Fibroblast of peridontal ligament (primary cell): Measurements from ENCODE around the gene ATP2B2.

Experiments
- DNase-seq: peaks from one replicate; pipeline ENCODE4 v3.0.0-alpha.2; 2010; ENCODE audit errors: extremely low read depth

ATP2B2 gene

GRCh38 chr3:10363935-10364334 is 141.5 kb downstream of the ATP2B2 start:
- no peak for DNase-seq

- DNase-seq = no peak
These were observed 144.0 kb downstream of the ATP2B2 start for GRCh38 chr3:10361375-10361774.

GRCh38 chr3:10360478-10360877 is 144.9 kb downstream of the ATP2B2 start:
- no peak for DNase-seq

- no peak for DNase-seq
These were observed 145.6 kb downstream of the ATP2B2 start for GRCh38 chr3:10359761-10360161.

- no peak for DNase-seq
These were observed 146.9 kb downstream of the ATP2B2 start for GRCh38 chr3:10358309-10358980.

- DNase-seq = peak; percentile 93
These were observed 147.6 kb downstream of the ATP2B2 start for GRCh38 chr3:10357592-10358308.

GRCh38 chr3:10357095-10357494 is 148.3 kb downstream of the ATP2B2 start:
- DNase-seq = no peak

- DNase-seq = no peak
These were observed 148.9 kb downstream of the ATP2B2 start for GRCh38 chr3:10356461-10356981.

GRCh38 chr3:10354361-10355015 is 150.9 kb downstream of the ATP2B2 start:
- peak; percentile 48 for DNase-seq

- no peak for DNase-seq
These were observed 151.6 kb downstream of the ATP2B2 start for GRCh38 chr3:10353661-10354360.

- no peak for DNase-seq
These were observed 152.2 kb downstream of the ATP2B2 start for GRCh38 chr3:10353160-10353559.

- peak; percentile 88 for DNase-seq
These were observed 153.1 kb downstream of the ATP2B2 start for GRCh38 chr3:10352146-10352911.

- DNase-seq = no peak
These were observed 154.2 kb downstream of the ATP2B2 start for GRCh38 chr3:10351013-10351735.

GRCh38 chr3:10350324-10350985 is 154.9 kb downstream of the ATP2B2 start:
- no peak for DNase-seq

GRCh38 chr3:10349801-10350200 is 155.6 kb downstream of the ATP2B2 start:
- no peak for DNase-seq

GRCh38 chr3:10348404-10348721 is 157.0 kb downstream of the ATP2B2 start:
- DNase-seq = no peak

- no peak for DNase-seq
These were observed 157.6 kb downstream of the ATP2B2 start for GRCh38 chr3:10347648-10348403.

GRCh38 chr3:10345911-10346310 is 159.5 kb downstream of the ATP2B2 start:
- no peak for DNase-seq

GRCh38 chr3:10344944-10345575 is 160.3 kb downstream of the ATP2B2 start:
- no peak for DNase-seq
